ENCODE results near the gene NUP98.

NUP98 gene

DNA sequence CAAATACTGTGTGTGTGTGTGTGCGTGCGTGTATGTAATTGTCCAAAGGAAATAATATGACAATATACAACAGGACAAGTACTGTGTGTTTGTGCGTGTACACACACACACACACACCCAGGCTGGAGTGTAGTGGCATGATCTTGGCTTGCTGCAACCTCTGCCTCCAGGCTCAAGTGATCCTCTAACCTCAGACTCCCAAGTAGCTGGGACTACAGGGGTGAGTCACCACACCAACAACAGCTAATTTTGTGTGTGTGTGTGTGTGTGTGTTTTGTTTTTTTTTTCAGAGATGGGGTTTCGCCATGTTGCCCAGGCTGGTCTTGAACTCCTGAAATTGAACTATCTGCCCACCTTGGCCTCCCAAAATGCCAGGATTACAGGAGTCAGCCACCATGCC is 61.5 kb downstream of the NUP98 start:
- peaks cover 95% of the 10 kb centered on the region for H3K36me3 ChIP-seq (ENCODE audit: control insufficient read depth, insufficient read depth, low read length)
- H3K27ac ChIP-seq (ENCODE audit: low read depth, low read length, severe bottlenecking) = no peak overlapping the region
- no peak overlapping the region for H3K4me3 ChIP-seq (ENCODE audit: extremely low read depth, insufficient read depth, low read length, poor library complexity, severe bottlenecking)
- H3K4me1 ChIP-seq (ENCODE audit: control insufficient read depth, insufficient read depth, low read length, poor library complexity, severe bottlenecking) = no peaks in the 10 kb centered on the region
- H3K9me3 ChIP-seq (ENCODE audit: control insufficient read depth, low read length) = no peaks in the 10 kb centered on the region
- WGBS, 2 experiments (ENCODE audit: insufficient coverage in 2 of 2) = 100% methylated on average over 1 of the region's 4 CpGs; no CpG with 5 or more reads in 1 of the 2 experiments

DNA sequence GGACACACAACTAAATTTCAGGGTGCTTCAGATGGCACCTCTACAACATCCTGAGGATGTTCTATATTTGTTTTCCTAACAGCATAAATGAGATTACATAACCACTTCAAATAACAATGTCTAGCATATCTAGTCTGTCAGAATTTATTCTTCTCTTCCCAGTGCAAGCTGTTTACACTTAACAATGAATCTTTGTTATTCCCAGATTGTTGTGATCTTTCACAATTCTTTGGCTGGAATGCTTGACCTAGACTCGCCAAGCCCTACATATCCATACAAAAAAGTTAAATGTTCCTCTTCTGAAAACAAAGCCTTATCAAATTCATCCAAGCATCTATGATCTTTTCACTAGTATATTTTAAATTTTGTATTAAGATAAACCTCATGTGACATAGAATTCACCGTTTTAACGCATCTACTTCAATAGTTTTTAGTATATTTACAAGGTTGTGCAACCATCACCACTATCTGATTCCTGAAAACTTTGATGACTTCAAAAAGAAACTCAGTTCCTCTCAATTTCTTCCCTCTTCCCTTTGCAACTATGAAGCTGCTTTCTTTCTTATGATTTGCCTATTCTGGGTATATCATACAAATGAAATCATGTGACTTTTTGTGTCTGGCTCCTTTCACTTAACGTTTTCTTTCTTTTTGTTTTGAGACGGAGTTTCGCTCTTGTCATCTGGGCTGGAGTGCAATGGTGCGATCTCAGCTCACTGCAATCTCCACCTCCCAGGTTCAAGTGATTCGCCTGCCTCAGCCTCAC is 64.5 kb downstream of the NUP98 start:
- peaks cover 96% of the 10 kb centered on the region for H3K36me3 ChIP-seq (ENCODE audit: control insufficient read depth, insufficient read depth, low read length)
- H3K9me3 ChIP-seq (ENCODE audit: control insufficient read depth, low read length) = no peaks in the 10 kb centered on the region
- no peak overlapping the region for H3K27ac ChIP-seq (ENCODE audit: low read depth, low read length, severe bottlenecking)
- H3K4me3 ChIP-seq (ENCODE audit: extremely low read depth, insufficient read depth, low read length, poor library complexity, severe bottlenecking) = no peak overlapping the region
- no peaks in the 10 kb centered on the region for H3K4me1 ChIP-seq (ENCODE audit: control insufficient read depth, insufficient read depth, low read length, poor library complexity, severe bottlenecking)
- WGBS, 2 experiments (ENCODE audit: insufficient coverage in 2 of 2) = 95 to 98% methylated on average over 5 to 6 of the region's 8 CpGs

DNA sequence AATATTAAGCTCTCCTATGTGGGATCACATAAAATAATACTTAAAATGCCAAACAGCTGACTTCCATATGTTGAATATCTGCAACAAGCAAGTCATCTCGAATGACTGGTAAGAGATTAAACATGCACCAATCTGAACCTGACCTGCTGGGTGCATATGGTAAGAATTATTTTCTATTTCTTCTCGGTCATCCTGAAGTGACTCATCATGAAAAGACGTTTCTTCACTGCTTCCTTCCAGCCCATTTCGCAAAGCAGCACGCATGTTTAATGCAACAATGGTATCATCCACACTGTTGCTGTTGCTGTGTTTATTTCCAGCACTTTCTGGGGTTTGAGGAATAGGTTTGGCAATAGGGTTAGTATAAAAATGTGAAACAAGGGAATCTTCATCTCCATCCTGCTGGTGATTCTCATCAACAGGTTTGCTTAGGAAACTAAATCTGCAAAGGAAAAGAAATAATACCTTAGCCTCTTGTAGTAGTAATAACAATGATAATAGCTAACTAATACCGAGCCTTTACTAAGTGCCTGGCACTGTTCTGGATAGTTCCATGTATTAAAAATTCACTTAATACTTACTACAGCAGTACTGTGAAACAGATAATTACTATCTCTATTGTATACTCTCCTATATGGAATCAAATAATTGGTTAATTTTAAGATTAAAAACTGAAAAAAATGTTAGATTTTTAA is 74.2 kb downstream of the NUP98 start:
- Histone ChIP-seq H3K27ac (ENCODE audit: low read depth, low read length, severe bottlenecking) (no peak overlapping the region), H3K4me3 (ENCODE audit: extremely low read depth, insufficient read depth, low read length, poor library complexity, severe bottlenecking) (no peak overlapping the region), H3K36me3 (ENCODE audit: control insufficient read depth, insufficient read depth, low read length) (peaks cover 81% of the 10 kb centered on the region), H3K4me1 (ENCODE audit: control insufficient read depth, insufficient read depth, low read length, poor library complexity, severe bottlenecking) (no peaks in the 10 kb centered on the region), H3K9me3 (ENCODE audit: control insufficient read depth, low read length) (no peaks in the 10 kb centered on the region)
- WGBS, 2 experiments (ENCODE audit: insufficient coverage in 2 of 2) = 93 to 94% methylated on average over 5 of the region's 6 CpGs

DNA sequence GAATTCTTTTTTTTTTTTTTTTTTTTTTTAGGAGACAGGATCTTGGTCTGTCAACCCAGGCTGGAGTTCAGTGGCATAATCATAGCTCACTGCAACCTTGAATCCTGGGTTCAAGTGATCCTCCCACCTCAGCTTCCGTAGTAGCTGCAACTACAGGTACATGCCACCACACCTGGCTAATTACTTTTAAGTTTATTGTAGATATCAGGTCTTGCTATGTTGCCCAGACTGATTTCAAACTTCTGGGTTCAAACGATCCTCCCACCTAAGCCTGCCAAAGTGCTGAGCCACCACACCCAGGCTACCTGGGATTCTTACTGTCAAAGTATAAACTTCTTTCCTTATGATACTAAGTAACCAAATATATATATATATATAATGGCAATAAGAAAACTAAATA is 75.3 kb downstream of the NUP98 start:
- H3K36me3 ChIP-seq (ENCODE audit: control insufficient read depth, insufficient read depth, low read length) = peaks cover 81% of the 10 kb centered on the region
- H3K4me1 ChIP-seq (ENCODE audit: control insufficient read depth, insufficient read depth, low read length, poor library complexity, severe bottlenecking) = no peaks in the 10 kb centered on the region
- H3K27ac ChIP-seq (ENCODE audit: low read depth, low read length, severe bottlenecking) = no peak overlapping the region
- H3K4me3 ChIP-seq (ENCODE audit: extremely low read depth, insufficient read depth, low read length, poor library complexity, severe bottlenecking) = no peak overlapping the region
- WGBS, 2 experiments (ENCODE audit: insufficient coverage in 2 of 2) = 67% methylated on average over 1 of the region's 2 CpGs; no CpG with 5 or more reads in 1 of the 2 experiments
- no peaks in the 10 kb centered on the region for H3K9me3 ChIP-seq (ENCODE audit: control insufficient read depth, low read length)

DNA sequence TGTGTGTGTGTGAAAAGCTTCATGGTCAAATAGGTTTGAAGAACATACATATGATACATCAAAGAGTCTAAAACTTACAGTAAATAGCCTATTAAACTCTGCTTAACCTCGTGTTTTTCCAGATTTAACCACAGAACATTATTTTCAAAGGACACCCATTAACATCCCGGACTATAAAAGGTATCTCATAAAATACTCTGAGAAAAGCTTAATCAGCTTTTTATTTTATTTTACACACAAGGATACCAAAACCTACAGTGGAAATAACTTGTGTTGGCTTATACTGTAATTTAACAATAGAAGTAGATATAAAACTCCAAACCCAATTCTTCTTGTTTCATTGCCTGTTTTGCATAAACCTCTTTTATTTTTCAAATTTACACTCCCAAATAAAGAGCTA is 76.4 kb downstream of the NUP98 start:
- WGBS, 2 experiments (ENCODE audit: insufficient coverage in 2 of 2) = 86 to 100% methylated on average over 1 of the region's 2 CpGs
- H3K4me3 ChIP-seq (ENCODE audit: extremely low read depth, insufficient read depth, low read length, poor library complexity, severe bottlenecking) = no peak overlapping the region
- H3K4me1 ChIP-seq (ENCODE audit: control insufficient read depth, insufficient read depth, low read length, poor library complexity, severe bottlenecking) = no peaks in the 10 kb centered on the region
- H3K27ac ChIP-seq (ENCODE audit: low read depth, low read length, severe bottlenecking) = no peak overlapping the region
- no peaks in the 10 kb centered on the region for H3K9me3 ChIP-seq (ENCODE audit: control insufficient read depth, low read length)
- H3K36me3 ChIP-seq (ENCODE audit: control insufficient read depth, insufficient read depth, low read length) = peaks cover 85% of the 10 kb centered on the region

DNA sequence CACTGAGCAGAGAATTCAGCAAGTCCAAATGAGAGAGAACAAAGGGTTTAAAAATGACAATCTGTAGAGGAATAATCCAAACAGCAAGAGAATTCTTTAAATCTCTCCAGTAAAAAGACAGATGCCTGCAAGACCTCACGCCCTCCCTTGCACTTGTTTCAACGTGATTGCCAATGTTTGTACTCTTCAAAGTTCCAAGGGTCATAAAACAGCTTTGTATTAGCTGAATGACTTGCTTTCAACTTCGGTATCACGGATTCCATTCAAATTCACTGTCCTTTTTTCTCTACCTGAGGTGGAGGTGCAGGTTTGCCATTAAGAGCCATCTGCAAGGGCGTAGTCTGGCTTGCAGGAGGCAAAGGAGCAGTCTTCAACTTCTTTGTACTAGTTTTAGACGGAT is 85.1 kb downstream of the NUP98 start:
- H3K9me3 ChIP-seq (ENCODE audit: control insufficient read depth, low read length) = no peaks in the 10 kb centered on the region
- H3K4me1 ChIP-seq (ENCODE audit: control insufficient read depth, insufficient read depth, low read length, poor library complexity, severe bottlenecking) = no peaks in the 10 kb centered on the region
- H3K36me3 ChIP-seq (ENCODE audit: control insufficient read depth, insufficient read depth, low read length) = peaks cover 93% of the 10 kb centered on the region
- no peak overlapping the region for H3K4me3 ChIP-seq (ENCODE audit: extremely low read depth, insufficient read depth, low read length, poor library complexity, severe bottlenecking)
- H3K27ac ChIP-seq (ENCODE audit: low read depth, low read length, severe bottlenecking) = no peak overlapping the region
- WGBS, 2 experiments (ENCODE audit: insufficient coverage in 2 of 2) = 88 to 95% methylated on average over 4 to 5 of the region's 6 CpGs

DNA sequence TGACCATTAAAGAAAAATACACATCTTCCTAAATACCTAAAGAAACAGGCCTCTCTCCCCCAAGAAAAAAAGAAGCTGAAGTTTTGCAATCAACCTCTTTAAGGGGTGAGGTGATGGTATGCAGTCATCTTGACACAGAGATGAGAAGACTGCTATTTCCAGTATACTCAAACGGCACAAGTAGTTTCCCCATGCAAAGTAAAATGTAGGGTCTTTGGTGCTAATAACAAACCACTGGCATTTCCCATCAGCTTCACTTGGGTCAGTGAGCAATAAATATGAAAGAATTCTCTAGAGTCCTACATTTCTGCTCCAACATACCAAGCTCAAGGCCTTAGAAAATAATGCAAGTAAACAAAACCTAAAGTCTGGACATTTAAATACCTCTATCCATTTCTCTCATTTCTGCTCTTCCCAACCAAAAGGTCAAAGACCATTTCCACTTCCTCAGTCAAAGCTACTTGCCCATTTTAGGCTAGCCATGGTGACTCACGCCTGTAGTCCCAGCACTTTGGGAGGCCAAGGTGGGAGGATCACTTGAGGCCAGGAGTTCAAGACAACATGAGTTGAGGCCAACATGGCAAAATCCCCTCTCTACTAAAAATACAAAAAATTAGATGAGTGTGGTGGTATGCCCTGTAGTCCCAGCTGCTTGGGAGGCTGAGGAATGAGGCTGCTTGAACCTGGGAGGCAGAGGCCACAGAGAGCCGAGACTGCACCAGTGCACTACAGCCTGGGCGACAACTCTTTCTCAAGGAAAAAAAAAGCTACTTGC is 86.7 kb downstream of the NUP98 start:
- Histone ChIP-seq H3K9me3 (ENCODE audit: control insufficient read depth, low read length) (no peaks in the 10 kb centered on the region), H3K4me3 (ENCODE audit: extremely low read depth, insufficient read depth, low read length, poor library complexity, severe bottlenecking) (no peak overlapping the region), H3K4me1 (ENCODE audit: control insufficient read depth, insufficient read depth, low read length, poor library complexity, severe bottlenecking) (no peaks in the 10 kb centered on the region), H3K36me3 (ENCODE audit: control insufficient read depth, insufficient read depth, low read length) (peaks cover 91% of the 10 kb centered on the region), H3K27ac (ENCODE audit: low read depth, low read length, severe bottlenecking) (no peak overlapping the region)
- 100% methylated on average over 1 of the region's 4 CpGs; no CpG with 5 or more reads in 1 of the 2 experiments for whole genome bisulfite sequencing, 2 experiments (ENCODE audit: insufficient coverage in 2 of 2)

DNA sequence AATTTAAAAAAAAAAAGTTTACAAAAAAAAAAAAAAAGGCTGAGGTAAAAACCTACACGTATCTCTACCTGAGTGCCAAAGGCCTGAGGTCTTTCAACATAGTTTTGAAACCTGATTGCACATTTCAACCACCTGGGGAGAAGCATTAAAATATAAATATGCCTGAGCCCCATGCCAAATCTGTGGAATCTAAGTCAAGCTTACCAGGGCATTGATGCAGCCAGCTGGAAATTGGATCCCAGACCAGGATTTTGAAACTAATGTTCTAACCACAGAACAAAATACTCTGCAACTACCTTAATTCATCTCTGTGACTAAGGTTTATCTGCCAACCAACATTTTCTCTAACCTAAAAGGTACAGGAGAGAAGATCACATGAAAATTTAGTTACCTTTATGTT is 87.4 kb downstream of the NUP98 start:
- H3K36me3 ChIP-seq (ENCODE audit: control insufficient read depth, insufficient read depth, low read length) = peaks cover 91% of the 10 kb centered on the region
- H3K27ac ChIP-seq (ENCODE audit: low read depth, low read length, severe bottlenecking) = no peak overlapping the region
- no CpG with 5 or more reads among the region's 1 CpG for WGBS, 2 experiments (ENCODE audit: insufficient coverage in 2 of 2)

DNA sequence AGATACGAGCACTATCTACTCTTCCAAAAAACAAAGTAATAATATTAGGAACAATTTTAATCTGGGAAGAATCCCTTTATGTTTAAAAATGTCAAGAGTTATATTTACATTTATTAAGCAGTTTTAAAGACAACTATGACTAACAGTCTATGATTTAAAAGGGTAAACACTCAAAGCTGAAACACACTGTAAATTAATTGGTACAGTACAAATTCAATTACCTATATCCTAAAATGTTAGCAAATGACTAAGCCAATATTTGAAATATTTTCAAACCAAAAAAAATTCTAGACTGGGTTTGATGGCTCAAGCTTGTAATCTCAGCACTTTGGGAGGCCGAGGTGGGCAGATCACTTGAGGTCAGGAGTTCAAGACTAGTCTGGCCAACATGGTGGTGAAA is 90.2 kb downstream of the NUP98 start:
- H3K4me1 ChIP-seq (ENCODE audit: control insufficient read depth, insufficient read depth, low read length, poor library complexity, severe bottlenecking) = no peaks in the 10 kb centered on the region
- no peaks in the 10 kb centered on the region for H3K9me3 ChIP-seq (ENCODE audit: control insufficient read depth, low read length)
- no peak overlapping the region for H3K4me3 ChIP-seq (ENCODE audit: extremely low read depth, insufficient read depth, low read length, poor library complexity, severe bottlenecking)
- WGBS, 2 experiments (ENCODE audit: insufficient coverage in 2 of 2) = no CpG with 5 or more reads among the region's 2 CpGs
- H3K36me3 ChIP-seq (ENCODE audit: control insufficient read depth, insufficient read depth, low read length) = peaks cover 91% of the 10 kb centered on the region
- no peak overlapping the region for H3K27ac ChIP-seq (ENCODE audit: low read depth, low read length, severe bottlenecking)

More for the DNA sequence above, 87.4 kb downstream of the NUP98 start:
- H3K4me1 ChIP-seq (ENCODE audit: control insufficient read depth, insufficient read depth, low read length, poor library complexity, severe bottlenecking) = no peaks in the 10 kb centered on the region
- H3K4me3 ChIP-seq (ENCODE audit: extremely low read depth, insufficient read depth, low read length, poor library complexity, severe bottlenecking) = no peak overlapping the region
- H3K9me3 ChIP-seq (ENCODE audit: control insufficient read depth, low read length) = no peaks in the 10 kb centered on the region

DNA sequence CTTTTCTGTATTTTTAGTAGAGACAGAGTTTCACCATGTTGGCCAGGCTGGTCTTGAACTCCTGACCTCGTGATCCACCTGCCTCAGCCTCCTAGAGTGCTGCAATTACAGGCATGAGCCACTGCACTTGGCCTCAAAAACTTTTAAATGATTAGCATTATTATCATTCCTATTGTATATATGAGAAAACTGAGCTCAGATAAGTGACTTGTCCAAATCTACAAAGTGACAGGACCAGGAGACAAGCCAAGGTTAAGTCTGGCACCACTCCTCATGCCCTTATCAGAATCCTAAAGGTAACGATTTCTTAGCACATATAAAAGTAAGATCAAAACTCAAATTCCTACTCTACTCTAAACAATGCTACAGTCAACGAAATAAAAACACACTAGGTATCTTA is 94.0 kb downstream of the NUP98 start:
- Histone ChIP-seq H3K4me3 (ENCODE audit: extremely low read depth, insufficient read depth, low read length, poor library complexity, severe bottlenecking) (no peak overlapping the region), H3K9me3 (ENCODE audit: control insufficient read depth, low read length) (no peaks in the 10 kb centered on the region), H3K36me3 (ENCODE audit: control insufficient read depth, insufficient read depth, low read length) (peaks cover 97% of the 10 kb centered on the region), H3K4me1 (ENCODE audit: control insufficient read depth, insufficient read depth, low read length, poor library complexity, severe bottlenecking) (no peaks in the 10 kb centered on the region), H3K27ac (ENCODE audit: low read depth, low read length, severe bottlenecking) (no peak overlapping the region)
- 90% methylated on average over 2 of the region's 3 CpGs; no CpG with 5 or more reads in 1 of the 2 experiments for WGBS, 2 experiments (ENCODE audit: insufficient coverage in 2 of 2)
